Measurements from ENCODE around the gene NEUROD2.

Gene NEUROD2

DNA sequence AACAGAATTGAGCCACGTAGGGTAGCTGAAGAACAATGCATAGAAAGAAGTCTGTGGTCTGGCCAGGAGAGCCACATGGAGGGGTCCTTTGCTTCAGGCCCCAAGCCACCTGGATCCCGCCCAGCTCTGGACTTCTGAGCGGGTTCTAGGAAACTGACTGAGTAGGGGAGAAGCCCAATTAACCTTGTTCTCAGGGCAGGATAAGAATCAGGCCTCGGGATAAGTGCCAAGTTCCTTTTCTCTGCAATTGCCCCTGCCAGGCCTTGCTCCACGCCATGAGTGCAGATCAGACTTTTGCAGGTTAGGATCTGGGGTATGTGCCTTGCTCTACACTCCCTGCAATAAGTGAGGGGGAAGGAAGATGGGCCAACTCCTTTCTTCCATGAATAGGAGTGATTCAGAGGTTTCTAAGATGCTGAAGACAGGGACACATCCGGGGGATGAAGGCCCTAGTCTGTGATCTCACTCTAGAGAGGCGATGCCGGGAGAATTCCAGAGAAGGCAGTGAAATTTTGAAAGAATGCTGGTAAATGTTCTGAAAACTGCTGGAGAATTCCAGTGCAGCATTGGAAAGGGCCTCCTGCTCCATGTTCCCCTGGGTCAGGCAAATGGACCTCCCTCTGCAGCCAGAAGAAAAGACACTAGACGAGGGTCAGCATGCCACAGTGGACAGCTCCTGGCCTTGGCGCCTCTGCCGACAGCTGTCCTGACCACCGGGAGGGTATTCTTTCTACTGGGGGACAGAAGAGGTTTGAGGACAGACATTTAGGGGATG is 5.8 kb downstream of the NEUROD2 start:
- TF ChIP-seq, protein P1, sequence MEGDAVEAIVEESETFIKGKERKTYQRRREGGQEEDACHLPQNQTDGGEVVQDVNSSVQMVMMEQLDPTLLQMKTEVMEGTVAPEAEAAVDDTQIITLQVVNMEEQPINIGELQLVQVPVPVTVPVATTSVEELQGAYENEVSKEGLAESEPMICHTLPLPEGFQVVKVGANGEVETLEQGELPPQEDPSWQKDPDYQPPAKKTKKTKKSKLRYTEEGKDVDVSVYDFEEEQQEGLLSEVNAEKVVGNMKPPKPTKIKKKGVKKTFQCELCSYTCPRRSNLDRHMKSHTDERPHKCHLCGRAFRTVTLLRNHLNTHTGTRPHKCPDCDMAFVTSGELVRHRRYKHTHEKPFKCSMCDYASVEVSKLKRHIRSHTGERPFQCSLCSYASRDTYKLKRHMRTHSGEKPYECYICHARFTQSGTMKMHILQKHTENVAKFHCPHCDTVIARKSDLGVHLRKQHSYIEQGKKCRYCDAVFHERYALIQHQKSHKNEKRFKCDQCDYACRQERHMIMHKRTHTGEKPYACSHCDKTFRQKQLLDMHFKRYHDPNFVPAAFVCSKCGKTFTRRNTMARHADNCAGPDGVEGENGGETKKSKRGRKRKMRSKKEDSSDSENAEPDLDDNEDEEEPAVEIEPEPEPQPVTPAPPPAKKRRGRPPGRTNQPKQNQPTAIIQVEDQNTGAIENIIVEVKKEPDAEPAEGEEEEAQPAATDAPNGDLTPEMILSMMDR (conservative IDR thresholded peaks at IDR 0.05; ENCODE audit: low read depth, low read length) = no peak
- no peak for DNase-seq (ENCODE audit: low read depth)
- H3K4me3 ChIP-seq (ENCODE audit: low read depth, low read length) = no peak overlapping the region

GRCh38 chr17:39600997-39601597 is 6.6 kb downstream of the NEUROD2 start:
- TF ChIP-seq, protein P1 (conservative IDR thresholded peaks at IDR 0.05; ENCODE audit: low read depth, low read length) = no peak

DNA sequence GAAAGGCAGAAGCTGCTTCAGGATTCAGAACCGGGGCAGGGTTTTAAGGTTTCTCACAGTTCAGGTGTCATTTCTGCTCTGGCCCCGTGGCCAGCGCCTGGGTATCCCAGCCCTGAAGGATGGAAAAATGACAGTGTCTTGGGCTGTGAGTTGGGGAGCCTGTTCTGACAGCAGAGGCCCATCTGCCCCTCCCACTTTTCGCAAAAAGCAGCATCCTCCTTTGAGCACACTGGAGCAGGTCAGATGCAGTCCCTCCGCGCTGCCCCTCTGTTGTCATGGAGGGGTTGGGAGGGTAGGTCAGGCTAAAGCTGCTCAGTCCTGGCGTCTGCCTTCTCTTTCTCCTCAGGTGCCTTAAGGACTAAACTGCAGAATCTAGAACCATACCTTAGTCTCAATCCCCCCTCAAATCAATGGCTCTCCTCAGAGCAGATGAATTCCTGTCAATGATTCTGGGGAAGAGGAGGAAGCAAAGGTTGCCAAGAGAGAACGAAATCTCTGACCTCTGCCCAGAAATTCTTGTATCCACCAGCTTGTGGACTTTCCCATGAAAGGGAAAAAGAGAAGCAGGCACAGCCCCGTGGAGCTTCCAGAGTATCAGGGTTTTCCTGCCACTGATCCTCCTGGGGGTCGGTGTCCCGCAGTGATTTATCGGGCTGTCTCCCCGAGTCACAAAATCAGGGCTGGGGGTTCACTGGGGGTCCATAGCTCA is 7.3 kb downstream of the NEUROD2 start:
- TF ChIP-seq, protein P1 (conservative IDR thresholded peaks at IDR 0.05; ENCODE audit: low read depth, low read length) = no peak
- DNase-seq (ENCODE audit: low read depth) = no peak
- H3K4me3 ChIP-seq (ENCODE audit: low read depth, low read length) = no peak overlapping the region

More at GRCh38 chr17:39600997-39601597, 6.6 kb downstream of the NEUROD2 start:
- DNase-seq (ENCODE audit: low read depth) = no peak
- H3K4me3 ChIP-seq (ENCODE audit: low read depth, low read length) = no peak overlapping the region

DNA sequence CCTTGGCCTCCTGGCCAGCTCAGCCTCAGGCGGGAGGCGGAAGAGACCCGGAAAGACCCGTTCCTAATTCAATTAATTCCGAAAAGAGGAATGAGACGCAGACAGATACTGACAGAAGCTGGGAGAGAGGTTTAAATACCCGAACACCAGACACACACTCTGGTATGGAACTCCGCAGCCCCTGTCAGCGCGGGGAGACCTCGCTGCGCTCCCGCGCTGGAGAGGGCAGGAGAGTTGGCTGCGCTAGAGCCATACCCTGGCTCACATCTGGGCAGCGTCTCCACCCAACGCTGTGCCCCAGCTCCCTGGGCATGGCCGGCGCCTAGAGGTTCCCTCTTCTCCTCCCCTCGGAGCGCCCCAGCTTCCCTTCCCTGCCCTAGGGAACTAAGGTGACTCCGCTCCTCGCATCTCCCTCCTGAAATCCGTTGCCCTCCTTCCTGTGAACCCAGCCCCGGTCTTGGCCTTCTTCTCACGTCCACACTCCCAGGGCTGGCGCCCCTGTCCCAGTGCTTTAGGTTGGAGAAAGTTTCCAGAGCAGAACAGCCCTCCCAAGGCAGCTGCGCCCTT is 8.0 kb downstream of the NEUROD2 start:
- DNase-seq (ENCODE audit: low read depth) = no peak
- no peak overlapping the region for H3K4me3 ChIP-seq (ENCODE audit: low read depth, low read length)
- TF ChIP-seq, protein P1 (conservative IDR thresholded peaks at IDR 0.05; ENCODE audit: low read depth, low read length) = no peak

- TF ChIP-seq, protein P1 (conservative IDR thresholded peaks at IDR 0.05; ENCODE audit: low read depth, low read length) = no peak
These were observed 8.6 kb downstream of the NEUROD2 start for GRCh38 chr17:39599004-39599664.

DNA sequence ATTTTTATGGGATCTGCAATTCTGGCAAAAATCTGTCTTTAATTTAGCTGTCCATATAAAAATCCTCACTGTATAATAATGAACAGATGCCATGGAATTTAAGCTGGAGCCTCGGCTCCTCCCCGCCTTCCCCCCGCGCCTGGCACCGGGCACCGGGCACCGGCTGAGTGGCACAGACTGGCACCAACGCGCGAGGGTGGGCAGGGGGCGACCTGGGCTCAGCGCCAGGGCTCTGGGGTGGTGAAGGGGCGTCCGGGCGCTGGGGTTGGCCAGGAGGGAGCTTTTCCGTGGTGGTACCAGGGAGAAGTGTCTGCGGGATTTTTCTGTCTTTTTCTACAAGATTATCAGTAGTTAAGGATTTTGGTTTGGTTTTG is 9.1 kb downstream of the NEUROD2 start:
- DNase-seq (ENCODE audit: low read depth) = no peak
- H3K4me3 ChIP-seq (ENCODE audit: low read depth, low read length) = no peak overlapping the region
- TF ChIP-seq, protein P1 (conservative IDR thresholded peaks at IDR 0.05; ENCODE audit: low read depth, low read length) = no peak

More at GRCh38 chr17:39599004-39599664, 8.6 kb downstream of the NEUROD2 start:
- no peak overlapping the region for H3K4me3 ChIP-seq (ENCODE audit: low read depth, low read length)
- no peak for DNase-seq (ENCODE audit: low read depth)

Data from choroid plexus epithelial cell (primary cell).